PC-9 (cell line): ENCODE results near the gene EXOC1.

ENCODE experiments used
- CTCF ChIP-seq: fragments of 200-600 bp; sonication (generic); conservative IDR thresholded peaks from 2 replicates; pipeline ENCODE4 v1.6.1; 2017; ENCODE audit warnings: mixed run types, antibody characterized with exemption, mild to moderate bottlenecking, moderate library complexity
- EZH2 ChIP-seq: fragments of 200-600 bp; sonication (generic); IDR thresholded peaks from 2 replicates; pipeline ENCODE4 v1.8.0; 2017; ENCODE audit warnings: antibody characterized with exemption, low read depth

DNA sequence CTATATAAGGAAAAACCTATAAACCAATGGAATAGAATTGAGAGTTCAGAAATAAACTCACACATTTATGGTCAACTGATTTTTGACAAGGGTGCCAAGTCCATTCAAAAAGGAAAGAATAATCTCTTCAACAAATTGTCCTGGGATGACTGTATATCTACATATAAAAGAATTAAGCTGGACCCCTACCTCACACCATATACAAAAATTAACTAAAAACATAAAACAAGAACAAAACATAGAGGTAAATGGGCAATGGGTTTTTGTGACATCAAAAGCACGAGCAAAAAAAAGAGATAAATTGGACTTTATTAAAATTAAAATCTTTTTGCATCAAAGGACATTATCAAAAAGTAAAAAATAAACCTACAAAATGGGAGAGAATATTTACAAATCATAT, 15.5 kb upstream of the EXOC1 start:
- TF ChIP-seq CTCF (no peak), EZH2 (no peak)
